IMR-90 (cell line): Measurements from ENCODE around the gene OR2T4.

Source experiments
- CEBPB ChIP-seq: IDR thresholded peaks from 2 replicates; pipeline ENCODE4 v1.6.1; 2012; ENCODE audit warnings: low read depth, low read length, improper control_type of control experiment
- POLR2A ChIP-seq: IDR thresholded peaks from 2 replicates; pipeline ENCODE4 v1.6.1; 2012; ENCODE audit warnings: mild to moderate bottlenecking, low read depth, low read length
- TF ChIP-seq, protein P1 (sequence below): conservative IDR thresholded peaks from 2 replicates; pipeline ENCODE4 v1.5.1; 2012; ENCODE audit warnings: mild to moderate bottlenecking, low read depth, low read length, improper control_type of control experiment

DNA sequence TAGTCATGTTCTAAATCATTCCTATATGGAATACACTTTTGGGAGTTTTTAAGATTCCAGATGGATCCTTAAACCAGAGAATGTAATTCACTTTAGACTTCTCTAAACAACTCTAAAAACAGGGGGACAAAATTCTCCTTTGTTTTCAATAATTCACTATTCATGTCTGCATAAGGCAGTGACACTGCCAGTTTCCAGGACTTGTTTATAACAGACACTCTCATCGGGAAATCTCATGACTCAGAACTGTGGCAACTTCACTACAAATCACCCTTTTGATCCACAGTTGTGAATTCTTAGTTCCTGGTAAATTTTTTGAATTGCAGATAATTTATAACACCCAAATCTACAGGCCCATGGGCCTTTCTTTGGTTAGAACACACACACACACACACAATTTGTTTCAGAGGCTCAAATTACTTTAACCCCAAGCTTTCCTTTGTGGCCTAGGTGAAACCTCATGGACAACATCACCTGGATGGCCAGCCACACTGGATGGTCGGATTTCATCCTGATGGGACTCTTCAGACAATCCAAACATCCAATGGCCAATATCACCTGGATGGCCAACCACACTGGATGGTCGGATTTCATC, at the start of gene OR2T4:
- TF ChIP-seq CEBPB: no peak
- TF ChIP-seq POLR2A: no peak
- TF ChIP-seq, protein P1, sequence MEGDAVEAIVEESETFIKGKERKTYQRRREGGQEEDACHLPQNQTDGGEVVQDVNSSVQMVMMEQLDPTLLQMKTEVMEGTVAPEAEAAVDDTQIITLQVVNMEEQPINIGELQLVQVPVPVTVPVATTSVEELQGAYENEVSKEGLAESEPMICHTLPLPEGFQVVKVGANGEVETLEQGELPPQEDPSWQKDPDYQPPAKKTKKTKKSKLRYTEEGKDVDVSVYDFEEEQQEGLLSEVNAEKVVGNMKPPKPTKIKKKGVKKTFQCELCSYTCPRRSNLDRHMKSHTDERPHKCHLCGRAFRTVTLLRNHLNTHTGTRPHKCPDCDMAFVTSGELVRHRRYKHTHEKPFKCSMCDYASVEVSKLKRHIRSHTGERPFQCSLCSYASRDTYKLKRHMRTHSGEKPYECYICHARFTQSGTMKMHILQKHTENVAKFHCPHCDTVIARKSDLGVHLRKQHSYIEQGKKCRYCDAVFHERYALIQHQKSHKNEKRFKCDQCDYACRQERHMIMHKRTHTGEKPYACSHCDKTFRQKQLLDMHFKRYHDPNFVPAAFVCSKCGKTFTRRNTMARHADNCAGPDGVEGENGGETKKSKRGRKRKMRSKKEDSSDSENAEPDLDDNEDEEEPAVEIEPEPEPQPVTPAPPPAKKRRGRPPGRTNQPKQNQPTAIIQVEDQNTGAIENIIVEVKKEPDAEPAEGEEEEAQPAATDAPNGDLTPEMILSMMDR: no peak
